Transverse colon (tissue), 4 donors: ENCODE data around the gene SCAMP4.
"Not testable (repeated sequence)": the region's sequence is repeated elsewhere in the genome, so short reads cannot be mapped to it uniquely, and the experiment has no call there.

Source experiments
- EP300 ChIP-seq: sonication (generic); formaldehyde crosslinking; IDR thresholded peaks from one replicate; pipeline ENCODE4 v1.6.1; 2017; ENCODE audit warnings: antibody characterized with exemption, low read depth
- POLR2A ChIP-seq: fragments of 450-650 bp; IDR thresholded peaks from one replicate; pipeline ENCODE4 v1.6.1; 2016; ENCODE audit warnings: antibody characterized with exemption, mild to moderate bottlenecking, moderate library complexity
- POLR2AphosphoS5 ChIP-seq, 3 donors: sonication (generic); formaldehyde crosslinking; IDR thresholded peaks; one replicate each; pipeline ENCODE4 v1.6.1; 2016; ENCODE audit warnings: antibody characterized with exemption in 3 of 3
- TF ChIP-seq, protein P1 (sequence below), 5 experiments: fragments of 200-600 bp in 3 of 5; fragments of 450-650 bp in 2 of 5; sonication (generic) in 3 of 5; IDR thresholded peaks; 1 replicate in 2 of 5; 2 replicates in 3 of 5; pipeline ENCODE4 v1.5.1; 2016 to 2017; ENCODE audit warnings: antibody characterized with exemption in 5 of 5, inconsistent platforms in 3 of 5, mild to moderate bottlenecking in 2 of 5, moderate library complexity in 1 of 5

DNA sequence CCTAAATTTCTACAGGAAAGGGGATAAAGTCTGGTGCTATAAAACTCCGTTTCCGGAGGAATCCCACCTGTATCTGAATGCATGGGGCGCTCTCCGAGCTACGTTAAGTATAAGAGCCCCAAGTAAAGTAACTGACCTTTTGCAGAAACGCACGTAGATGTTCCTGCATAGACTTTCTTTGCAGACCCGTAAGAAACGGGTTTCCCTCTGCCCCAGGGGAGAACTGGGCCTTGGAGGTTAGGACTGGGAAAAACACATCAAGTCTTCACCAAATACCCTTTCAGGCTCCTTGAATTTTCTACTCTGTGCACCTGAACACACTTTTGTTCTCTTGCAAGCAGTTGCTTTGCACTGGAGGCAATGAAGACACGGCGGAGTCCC is 29.9 kb upstream of the SCAMP4 start:
- TF ChIP-seq, protein P1, sequence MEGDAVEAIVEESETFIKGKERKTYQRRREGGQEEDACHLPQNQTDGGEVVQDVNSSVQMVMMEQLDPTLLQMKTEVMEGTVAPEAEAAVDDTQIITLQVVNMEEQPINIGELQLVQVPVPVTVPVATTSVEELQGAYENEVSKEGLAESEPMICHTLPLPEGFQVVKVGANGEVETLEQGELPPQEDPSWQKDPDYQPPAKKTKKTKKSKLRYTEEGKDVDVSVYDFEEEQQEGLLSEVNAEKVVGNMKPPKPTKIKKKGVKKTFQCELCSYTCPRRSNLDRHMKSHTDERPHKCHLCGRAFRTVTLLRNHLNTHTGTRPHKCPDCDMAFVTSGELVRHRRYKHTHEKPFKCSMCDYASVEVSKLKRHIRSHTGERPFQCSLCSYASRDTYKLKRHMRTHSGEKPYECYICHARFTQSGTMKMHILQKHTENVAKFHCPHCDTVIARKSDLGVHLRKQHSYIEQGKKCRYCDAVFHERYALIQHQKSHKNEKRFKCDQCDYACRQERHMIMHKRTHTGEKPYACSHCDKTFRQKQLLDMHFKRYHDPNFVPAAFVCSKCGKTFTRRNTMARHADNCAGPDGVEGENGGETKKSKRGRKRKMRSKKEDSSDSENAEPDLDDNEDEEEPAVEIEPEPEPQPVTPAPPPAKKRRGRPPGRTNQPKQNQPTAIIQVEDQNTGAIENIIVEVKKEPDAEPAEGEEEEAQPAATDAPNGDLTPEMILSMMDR (IDR thresholded peaks at IDR 0.05), result not testable (repeated sequence)
- TF ChIP-seq EP300; POLR2AphosphoS5 (IDR thresholded peaks at IDR 0.05); POLR2A: not testable (repeated sequence)
